Caco-2 (cell line): Measurements from ENCODE around the gene MARCHF11. TPM values are rescaled to one million over a fixed set of nuclear protein-coding genes. Genes with fewer than 3 reads are reported as not detected.

Experiments
- BruUV-seq: library from RNA; stranded (reverse); fragments of 400-500 nt; replicated peaks from 2 replicates; lab custom pipeline; 2021; lab: Mats Ljungman, UMichigan
- CTCF ChIA-PET: fragments of 300-600 bp; sonication (Branson Sonifier 250); formaldehyde crosslinking; loops from one replicate; lab custom pipeline; 2022; ENCODE audit warnings: antibody characterized with exemption; lab: Charles Lee
- POLR2A ChIA-PET: fragments of 300-600 bp; sonication (Branson Sonifier 250); formaldehyde crosslinking; loops from one replicate; lab custom pipeline; 2022; ENCODE audit warnings: antibody characterized with exemption; lab: Charles Lee
- DNase-seq, 2 experiments: peaks; one replicate each; pipeline versions ENCODE4 v3.0.0 to v3.0.0-alpha.2; 2020 to 2022
- H3K27me3 ChIP-seq: replicated peaks from 2 replicates; pipeline ENCODE4 v1.6.0; 2011; ENCODE audit warnings: low read length; ENCODE audit not compliant: control insufficient read depth, insufficient read depth
- H3K36me3 ChIP-seq: 2 replicates; pipeline ENCODE4 v1.5.1; 2011; ENCODE audit warnings: low read length; ENCODE audit not compliant: control insufficient read depth, insufficient read depth
- H3K4me1 ChIP-seq: fragments of 250-450 bp; sonication (Bioruptor Pico); 2 replicates; pipeline ENCODE4 v1.5.1; 2020; ENCODE audit warnings: mild to moderate bottlenecking
- H3K4me3 ChIP-seq: 2 replicates; pipeline ENCODE4 v1.5.1; 2011; ENCODE audit warnings: low read depth, mild to moderate bottlenecking, control low read depth, low read length
- H3K9me3 ChIP-seq: fragments of 250-450 bp; sonication (Bioruptor Pico); 2 replicates; pipeline ENCODE4 v1.5.1; 2020; ENCODE audit warnings: mild to moderate bottlenecking, moderate library complexity
- H3K27ac Mint-ChIP-seq: one replicate; pipeline ENCODE4 v1.8.0; 2022; ENCODE audit warnings: mixed read lengths; ENCODE audit not compliant: unreplicated experiment
- H3K27me3 Mint-ChIP-seq: one replicate; pipeline ENCODE4 v1.8.0; 2022; ENCODE audit warnings: mixed read lengths; ENCODE audit not compliant: insufficient read depth, unreplicated experiment
- H3K36me3 Mint-ChIP-seq: one replicate; pipeline ENCODE4 v1.8.0; 2022; ENCODE audit warnings: mild to moderate bottlenecking, mixed read lengths; ENCODE audit not compliant: insufficient read depth, unreplicated experiment
- H3K4me1 Mint-ChIP-seq: one replicate; pipeline ENCODE4 v1.8.0; 2022; ENCODE audit warnings: low read depth, mixed read lengths; ENCODE audit not compliant: unreplicated experiment
- H3K4me3 Mint-ChIP-seq: one replicate; pipeline ENCODE4 v1.8.0; 2022; ENCODE audit warnings: mild to moderate bottlenecking, moderate library complexity, mixed read lengths; ENCODE audit not compliant: unreplicated experiment
- H3K9me3 Mint-ChIP-seq: one replicate; pipeline ENCODE4 v1.8.0; 2022; ENCODE audit warnings: mixed read lengths; ENCODE audit not compliant: unreplicated experiment
- CTCF ChIP-seq, 2 experiments: fragments of 200-600 bp in 1 of 2; IDR thresholded peaks; 1 replicate in 1 of 2; 2 replicates in 1 of 2; pipeline versions ENCODE4 v1.5.1 to v1.8.0; 2011 to 2022; ENCODE audit warnings: antibody characterized with exemption in 1 of 2, control low read depth in 1 of 2, inconsistent platforms in 1 of 2, low read depth in 1 of 2, low read length in 1 of 2, mild to moderate bottlenecking in 1 of 2, moderate library complexity in 1 of 2; ENCODE audit not compliant: insufficient read depth in 1 of 2, severe bottlenecking in 1 of 2, unreplicated experiment in 1 of 2
- intact Hi-C: fragments of 100-400 bp; cut with micrococcal nuclease; formaldehyde crosslinking; loops from one replicate; pipeline ENCODE4 v1.10.0; 2022; ENCODE audit not compliant: unreplicated experiment
- total RNA-seq: library from RNA; stranded (reverse); gene quantifications from 2 replicates; pipeline ENCODE4 v1.2.3, GENCODE V29; 2022

MARCHF11 gene
- total RNA-seq, 1 experiment from 2014 or later: 1.5 TPM

- H3K4me3 ChIP-seq: no peak overlapping the region
- ChIA-PET POLR2A (no interaction called here), CTCF (no interaction called here)
- no peak for DNase-seq
- no peak overlapping the region for H3K27ac Mint-ChIP-seq
- H3K27me3 Mint-ChIP-seq: peaks cover 15% of the 10 kb centered on the region
- H3K36me3 Mint-ChIP-seq: no peaks in the 10 kb centered on the region
- no peak for TF ChIP-seq CTCF (IDR thresholded peaks at IDR 0.05; ENCODE audit: insufficient read depth in 1 of 2, low read depth in 1 of 2, low read length in 1 of 2, severe bottlenecking in 1 of 2, unreplicated experiment in 1 of 2)
- H3K36me3 ChIP-seq: no peaks in the 10 kb centered on the region
- H3K4me3 Mint-ChIP-seq: no peak overlapping the region
- H3K9me3 ChIP-seq: no peaks in the 10 kb centered on the region
- intact Hi-C loops: no loop called here
- H3K27me3 ChIP-seq: no peaks in the 10 kb centered on the region
- no TSS peak for BruUV-seq
- H3K4me1 Mint-ChIP-seq: no peaks in the 10 kb centered on the region
- H3K9me3 Mint-ChIP-seq: no peaks in the 10 kb centered on the region
- H3K4me1 ChIP-seq: no peaks in the 10 kb centered on the region
Observed at GRCh38 chr5:16072616-16073015, 107.0 kb downstream of the MARCHF11 start.

- ChIA-PET CTCF (no interaction called here), POLR2A (no interaction called here)
- TF ChIP-seq CTCF (IDR thresholded peaks at IDR 0.05; ENCODE audit: insufficient read depth in 1 of 2, low read depth in 1 of 2, low read length in 1 of 2, severe bottlenecking in 1 of 2, unreplicated experiment in 1 of 2): no peak
- Histone ChIP-seq H3K36me3 (no peaks in the 10 kb centered on the region), H3K27me3 (no peaks in the 10 kb centered on the region), H3K4me3 (no peak overlapping the region), H3K9me3 (no peaks in the 10 kb centered on the region), H3K4me1 (no peaks in the 10 kb centered on the region)
- Mint-ChIP-seq H3K36me3 (no peaks in the 10 kb centered on the region), H3K9me3 (no peaks in the 10 kb centered on the region), H3K4me3 (no peak overlapping the region), H3K27ac (no peak overlapping the region), H3K27me3 (peaks cover 12% of the 10 kb centered on the region), H3K4me1 (no peaks in the 10 kb centered on the region)
- no TSS peak for BruUV-seq
- intact Hi-C loops: no loop called here
- no peak for DNase-seq
Observed at GRCh38 chr5:16067415-16067814, 112.2 kb downstream of the MARCHF11 start.

GRCh38 chr5:16066810-16067209, 112.8 kb downstream of the MARCHF11 start:
- Mint-ChIP-seq H3K4me1 (no peaks in the 10 kb centered on the region), H3K36me3 (no peaks in the 10 kb centered on the region), H3K27me3 (peaks cover 12% of the 10 kb centered on the region), H3K4me3 (no peak overlapping the region), H3K9me3 (no peaks in the 10 kb centered on the region), H3K27ac (no peak overlapping the region)
- no TSS peak for BruUV-seq
- Histone ChIP-seq H3K9me3 (no peaks in the 10 kb centered on the region), H3K36me3 (no peaks in the 10 kb centered on the region), H3K27me3 (no peaks in the 10 kb centered on the region), H3K4me1 (no peaks in the 10 kb centered on the region), H3K4me3 (no peak overlapping the region)
- ChIA-PET POLR2A (no interaction called here), CTCF (no interaction called here)
- TF ChIP-seq CTCF (IDR thresholded peaks at IDR 0.05; ENCODE audit: insufficient read depth in 1 of 2, low read depth in 1 of 2, low read length in 1 of 2, severe bottlenecking in 1 of 2, unreplicated experiment in 1 of 2): no peak
- no peak for DNase-seq
- intact Hi-C loops: no loop called here
